KBM-7 (cell line): ENCODE measurements around the gene ZC3H12D.
"Not testable (repeated sequence)": the region's sequence is repeated elsewhere in the genome, so short reads cannot be mapped to it uniquely, and the experiment has no call there.

Source experiments
- DNase-seq: peaks from one replicate; pipeline ENCODE4 v3.0.0-alpha.2; 2015
- in situ Hi-C: fragments of 300-500 bp; cut with MboI; formaldehyde crosslinking; loops from 2 replicates; pipeline ENCODE4 v1.14.3; 2020; ENCODE audit warnings: low sequenced_read_pairs, low pct_unique_long_range_greater_than_20kb, mixed read lengths

ZC3H12D gene

DNA sequence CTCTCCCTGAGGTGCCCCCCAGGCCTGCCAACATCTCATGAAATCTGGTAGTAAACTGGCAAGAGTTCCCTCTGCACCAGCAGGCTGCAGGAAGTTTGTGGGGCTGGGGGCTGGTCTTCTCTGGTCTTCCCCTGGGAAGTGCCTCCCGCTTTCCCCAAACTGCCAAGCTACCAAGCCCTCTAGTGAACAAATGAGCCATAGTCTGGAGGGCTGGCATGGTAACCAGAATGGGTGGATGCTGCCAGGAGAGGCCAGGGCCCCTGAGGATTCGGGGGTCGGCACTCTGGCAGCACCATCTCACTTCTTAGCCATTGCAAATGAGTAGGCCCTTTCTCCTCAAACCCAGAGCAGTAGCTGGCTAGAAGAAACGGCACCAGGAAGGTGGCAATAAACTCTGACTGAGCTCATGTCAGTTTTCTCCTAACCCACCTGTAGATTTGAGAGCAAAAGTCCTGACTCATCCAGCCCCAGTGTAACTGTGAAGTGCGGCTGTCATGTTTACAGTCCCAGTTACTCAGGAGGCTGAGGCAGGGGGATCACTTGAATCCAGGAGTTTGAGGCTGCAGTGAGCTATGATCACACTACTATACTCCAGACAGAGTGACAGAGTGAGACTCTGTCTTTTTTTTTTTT lies 35.9 kb downstream of the ZC3H12D start:
- in situ Hi-C loops = loop anchor here (25.0 kb wide), 2 partner anchors 362 to 887 kb away; no protein-coding TSS in a partner anchor
- no peak for DNase-seq

DNA sequence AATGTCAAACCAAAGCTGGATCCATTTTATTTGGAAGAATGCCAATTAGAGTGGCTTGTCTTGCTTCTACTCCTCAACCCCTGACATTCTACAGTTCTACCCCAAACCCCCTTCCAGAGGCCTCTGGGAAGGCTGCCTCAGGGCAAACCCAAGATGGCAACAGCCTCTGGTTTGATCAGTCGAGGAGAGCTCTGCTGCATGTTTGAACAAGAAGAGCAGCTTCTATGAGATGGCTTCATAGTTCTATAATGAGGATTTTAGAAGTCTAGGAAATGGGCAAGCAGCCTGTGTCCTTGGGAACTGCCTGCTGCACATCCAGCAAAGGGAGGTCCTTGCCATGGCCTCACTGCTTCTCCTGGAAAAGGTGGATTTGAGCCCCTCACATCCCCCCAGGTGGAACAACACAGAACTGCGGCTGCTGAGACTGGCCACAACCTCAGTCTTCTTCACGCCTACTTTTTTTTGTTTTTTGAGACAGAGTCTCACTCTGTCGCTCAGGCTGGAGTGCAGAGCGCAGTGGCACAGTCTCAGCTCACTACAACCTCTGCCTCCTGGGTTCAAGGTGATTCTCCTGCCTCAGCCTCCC lies 37.9 kb downstream of the ZC3H12D start:
- in situ Hi-C loops = loop anchor here (25.0 kb wide), 2 partner anchors 360 to 885 kb away; no protein-coding TSS in a partner anchor

GRCh38 chr6:149445573-149445972 lies 39.2 kb downstream of the ZC3H12D start:
- in situ Hi-C loops = loop anchor here (25.0 kb wide), 2 partner anchors 358 to 883 kb away; no protein-coding TSS in a partner anchor
- DNase-seq = no peak

More for the DNA sequence above, 37.9 kb downstream of the ZC3H12D start:
- DNase-seq = no peak

- in situ Hi-C loops = loop anchor here (25.0 kb wide), 2 partner anchors 358 to 883 kb away; no protein-coding TSS in a partner anchor
- DNase-seq = no peak
Measured at GRCh38 chr6:149445095-149445466, 39.7 kb downstream of the ZC3H12D start.

- not testable (repeated sequence) for DNase-seq
- in situ Hi-C loops = loop anchor here (25.0 kb wide), 2 partner anchors 357 to 882 kb away; no protein-coding TSS in a partner anchor
Measured at GRCh38 chr6:149444360-149445094, 40.3 kb downstream of the ZC3H12D start.

DNA sequence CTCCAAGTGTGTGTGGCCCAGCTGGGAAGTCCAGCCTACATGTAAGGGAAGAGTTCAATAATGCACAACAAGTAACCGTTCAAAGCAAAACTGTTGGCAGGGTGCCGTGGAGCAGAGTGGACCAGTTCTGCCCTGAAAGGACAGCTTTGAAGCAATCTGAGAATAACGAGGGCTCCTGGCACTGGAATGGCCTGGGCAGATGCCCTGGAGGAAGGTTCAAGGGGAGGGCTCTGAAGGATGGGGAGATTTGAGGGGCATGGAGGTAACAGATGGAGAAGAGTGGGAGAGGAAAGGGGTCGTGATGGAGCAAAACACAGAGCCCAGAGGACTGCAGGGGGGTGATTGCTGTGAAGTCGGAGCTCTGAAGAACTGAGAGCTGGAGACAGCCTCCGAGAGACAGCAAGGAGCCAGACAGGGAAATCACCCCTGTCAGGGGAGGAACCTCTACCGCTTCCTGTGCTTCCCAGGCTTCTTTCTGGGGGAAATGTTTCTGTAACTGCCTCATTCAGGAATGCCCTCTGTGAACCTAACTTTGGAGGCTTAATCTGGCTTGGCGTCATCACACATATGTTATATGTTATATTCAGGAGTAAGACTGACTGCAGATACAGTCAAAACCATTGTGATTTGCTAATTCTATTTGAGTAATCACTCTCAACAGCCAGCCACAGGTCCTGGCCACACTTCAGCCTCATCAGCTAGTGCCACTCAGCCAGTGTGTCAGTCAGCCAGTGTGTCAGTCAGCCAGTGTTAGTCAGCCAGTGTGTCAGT lies 41.2 kb downstream of the ZC3H12D start:
- in situ Hi-C loops = loop anchor here (25.0 kb wide), 2 partner anchors 356 to 881 kb away; no protein-coding TSS in a partner anchor
- DNase-seq = no peak

DNA sequence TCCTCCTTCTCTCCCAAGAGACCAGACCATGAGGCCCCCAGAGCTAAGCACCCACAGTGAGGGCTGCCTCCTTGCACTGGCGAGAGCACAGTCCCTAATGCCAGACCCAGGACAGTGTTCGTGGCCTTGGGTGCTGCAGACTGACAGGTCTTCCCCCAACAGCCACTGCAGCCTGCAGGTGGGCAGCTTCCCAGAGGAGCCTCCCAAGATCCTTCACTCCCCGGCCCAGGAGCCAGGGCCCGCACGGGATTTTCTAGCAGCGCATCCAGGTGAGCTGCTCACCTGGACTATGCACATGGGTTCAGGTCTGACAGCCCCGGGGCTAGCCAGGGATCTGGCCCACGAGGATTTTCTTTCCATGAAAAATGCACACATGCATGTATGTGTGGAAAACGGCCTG lies 43.1 kb downstream of the ZC3H12D start:
- in situ Hi-C loops = loop anchor here (25.0 kb wide), 2 partner anchors 354 to 879 kb away; no protein-coding TSS in a partner anchor
- no peak for DNase-seq

- in situ Hi-C loops = loop anchor here (25.0 kb wide), 2 partner anchors 354 to 879 kb away; no protein-coding TSS in a partner anchor
Measured at GRCh38 chr6:149440735-149441671, 43.8 kb downstream of the ZC3H12D start.

GRCh38 chr6:149439626-149440025 lies 45.2 kb downstream of the ZC3H12D start:
- in situ Hi-C loops = loop anchor here (25.0 kb wide), 2 partner anchors 352 to 877 kb away; no protein-coding TSS in a partner anchor
- no peak for DNase-seq

More at GRCh38 chr6:149440735-149441671, 43.8 kb downstream of the ZC3H12D start:
- no peak for DNase-seq

GRCh38 chr6:149438855-149439254 lies 46.0 kb downstream of the ZC3H12D start:
- in situ Hi-C loops = loop anchor here (25.0 kb wide), 2 partner anchors 352 to 877 kb away; no protein-coding TSS in a partner anchor
- DNase-seq = peak; percentile 27

GRCh38 chr6:149437212-149437611 lies 47.6 kb downstream of the ZC3H12D start:
- in situ Hi-C loops = loop anchor here (25.0 kb wide), 2 partner anchors 350 to 875 kb away; no protein-coding TSS in a partner anchor
- DNase-seq = no peak

- DNase-seq = no peak
- in situ Hi-C loops = loop anchor here (25.0 kb wide), 2 partner anchors 349 to 874 kb away; no protein-coding TSS in a partner anchor
Measured at GRCh38 chr6:149436647-149437046, 48.2 kb downstream of the ZC3H12D start.

DNA sequence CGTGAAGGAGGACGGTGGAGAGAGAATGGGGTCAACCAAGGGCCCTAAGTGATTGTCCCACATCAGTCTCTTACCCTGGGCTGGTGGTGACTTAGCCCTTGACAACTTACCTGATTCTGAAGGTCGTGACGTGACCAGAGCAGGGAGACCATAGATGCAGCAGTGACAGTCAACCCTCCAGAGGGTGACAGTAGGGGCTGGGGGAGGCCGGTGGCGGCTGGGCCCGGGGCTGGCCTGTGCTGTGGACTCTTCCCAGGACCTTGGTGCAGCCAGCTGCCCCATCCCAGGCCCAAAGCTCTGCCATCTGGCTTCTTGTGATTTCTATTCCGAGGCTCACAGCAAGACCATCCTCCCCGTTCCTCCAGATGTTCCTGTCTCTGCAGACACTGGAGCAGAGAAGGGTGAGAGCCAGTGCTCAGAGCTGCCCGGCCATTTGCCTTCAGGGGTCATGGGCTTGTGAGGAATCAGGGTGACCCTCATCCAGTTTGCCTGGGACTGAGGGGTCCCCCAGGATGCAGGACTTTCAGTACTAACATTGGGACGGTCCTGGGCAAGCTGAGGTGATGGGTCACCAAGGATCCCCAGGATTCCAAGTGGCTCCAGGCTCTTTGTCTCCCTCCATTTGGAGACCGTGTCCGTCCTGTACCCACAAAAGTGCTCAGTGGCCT lies 48.8 kb downstream of the ZC3H12D start:
- no peak for DNase-seq
- in situ Hi-C loops = loop anchor here (25.0 kb wide), 2 partner anchors 349 to 874 kb away; no protein-coding TSS in a partner anchor

DNA sequence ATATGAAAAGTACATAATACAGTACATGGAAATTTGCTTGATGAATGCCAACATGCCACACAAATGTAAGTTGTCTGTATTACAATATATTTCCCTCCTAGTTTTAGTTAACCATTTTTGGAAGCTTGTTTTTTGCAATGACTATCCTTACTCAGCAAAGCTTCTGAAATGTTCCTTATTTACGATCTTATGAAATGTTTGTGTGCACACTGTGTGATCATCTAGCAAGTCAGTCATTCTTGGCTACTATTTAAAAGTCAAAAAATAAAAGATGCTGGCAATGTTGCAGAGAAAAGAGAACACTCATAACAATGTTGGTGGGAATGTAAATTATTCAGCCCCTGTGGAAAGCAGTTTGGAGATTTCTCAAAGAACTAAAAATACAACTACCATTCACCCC lies 50.9 kb downstream of the ZC3H12D start:
- in situ Hi-C loops = loop anchor here (25.0 kb wide), 2 partner anchors 347 to 872 kb away; no protein-coding TSS in a partner anchor
- DNase-seq = no peak

DNA sequence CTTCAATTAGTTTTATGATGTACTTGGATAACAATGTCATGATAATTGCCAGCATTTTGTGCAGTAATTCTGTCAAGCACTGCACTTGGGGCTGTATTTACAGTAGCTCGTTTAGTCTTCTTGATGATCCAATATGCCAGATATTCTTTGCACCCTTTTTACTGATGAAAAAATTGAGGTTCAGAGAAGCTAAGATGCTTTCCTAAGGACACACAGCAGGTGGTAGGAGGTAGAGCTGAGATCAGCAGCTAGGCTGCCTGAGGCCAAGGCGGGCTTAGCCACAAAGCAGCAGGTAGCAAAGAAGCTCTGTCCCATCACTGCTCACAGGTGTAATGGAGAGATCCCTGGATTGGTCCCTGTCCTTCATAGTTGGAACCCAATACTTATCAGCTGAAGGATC lies 51.4 kb downstream of the ZC3H12D start:
- in situ Hi-C loops = loop anchor here (25.0 kb wide), 2 partner anchors 346 to 871 kb away; no protein-coding TSS in a partner anchor
- DNase-seq = no peak

DNA sequence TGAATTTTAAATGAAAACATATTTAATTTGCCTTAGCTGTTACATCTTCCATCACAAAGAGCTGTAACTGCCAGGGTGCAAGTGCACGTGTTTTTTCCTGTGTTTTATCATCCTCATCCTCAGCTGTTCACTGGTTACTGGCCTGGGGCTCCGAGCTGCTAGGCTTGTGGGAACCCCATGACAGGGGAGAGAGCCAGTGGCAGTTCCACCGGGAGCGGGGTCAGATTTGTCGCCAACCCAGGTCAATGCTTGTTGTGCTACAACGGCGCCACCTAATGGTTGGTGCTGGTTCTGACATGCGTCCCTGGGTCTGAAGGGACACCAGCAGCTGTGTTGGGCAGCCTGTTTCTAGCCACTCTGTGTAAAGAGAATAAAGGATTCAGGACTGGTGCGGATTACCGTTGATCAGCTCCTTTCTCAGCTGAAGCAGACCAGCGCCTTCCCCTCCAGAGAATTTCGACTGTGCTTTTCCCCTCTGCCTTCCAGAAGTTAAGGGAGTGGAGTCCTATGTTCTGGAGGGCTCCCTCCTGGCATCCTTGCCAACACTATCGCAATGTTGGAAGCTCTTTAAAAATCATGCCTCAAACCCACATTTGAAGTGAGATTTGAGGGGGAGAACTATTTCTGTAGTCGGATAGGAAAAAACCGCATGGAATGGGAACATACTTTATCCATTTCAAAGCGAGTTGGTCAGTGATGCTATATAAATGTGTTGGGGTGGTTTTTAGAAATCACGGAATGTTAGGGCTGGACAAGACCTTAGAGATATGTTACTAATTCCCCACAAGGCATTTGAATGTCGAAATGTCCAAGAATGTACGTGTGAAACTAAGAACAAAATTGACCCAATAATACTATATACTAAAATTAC lies 52.7 kb downstream of the ZC3H12D start:
- DNase-seq = peak; percentile 88
- in situ Hi-C loops = loop anchor here (25.0 kb wide), 2 partner anchors 345 to 870 kb away; no protein-coding TSS in a partner anchor
